ENCODE results near the gene RPP25L. TPM values are rescaled to one million over a fixed set of nuclear protein-coding genes. Genes with fewer than 3 reads are reported as not detected.
A peak's percentile ranks its signal among the peaks of the same experiment; 100 is the strongest.

Gene RPP25L
- total and polyA plus RNA-seq, 9 of the 15 experiments (the other 6 are each of a cell fraction or from before 2014, with no cell fraction given), result 16.3 to 43.7 (median 29.0) TPM

DNA sequence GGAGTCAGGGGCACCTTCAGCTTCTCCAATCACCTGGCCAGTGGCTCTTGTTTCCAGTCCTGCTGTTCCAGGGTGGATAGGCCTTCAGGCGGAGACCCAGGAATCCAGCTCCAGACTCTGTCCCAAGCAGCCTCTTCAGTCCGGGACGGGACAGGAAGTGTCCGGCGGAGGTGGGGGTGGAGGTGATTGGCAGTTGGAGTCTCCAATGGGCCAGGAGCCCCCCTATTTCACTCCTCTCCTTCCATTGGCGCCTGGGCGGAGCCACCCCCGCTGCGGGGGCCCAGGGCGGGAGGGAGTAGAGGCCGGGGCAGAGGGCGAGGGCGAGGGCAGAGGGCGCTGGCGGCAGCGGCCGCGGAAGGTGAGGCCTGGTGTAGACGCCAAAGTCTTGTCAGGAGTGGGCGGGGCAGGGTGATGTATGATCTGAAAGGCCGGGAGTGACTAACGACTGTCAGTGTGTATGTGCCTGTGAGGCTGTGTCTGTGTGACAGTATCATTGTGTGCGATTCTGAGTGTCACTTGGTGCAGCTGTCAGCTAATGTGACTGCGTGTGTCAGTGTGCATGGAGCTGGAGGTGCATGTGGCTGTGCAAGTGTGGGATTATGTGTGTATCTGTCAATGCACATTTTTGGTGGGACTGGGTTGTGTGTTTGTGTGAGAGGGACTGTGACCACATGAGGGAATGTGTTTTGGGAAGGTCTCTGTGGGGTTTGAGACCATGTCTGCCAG, 40.1 kb upstream of the RPP25L start, which contains the start of gene IL11RA (continued):
- TF ChIP-seq SRF (CRISPR knock-in tag; IDR thresholded peaks at IDR 0.05), result no peak
- TF ChIP-seq, protein P1, sequence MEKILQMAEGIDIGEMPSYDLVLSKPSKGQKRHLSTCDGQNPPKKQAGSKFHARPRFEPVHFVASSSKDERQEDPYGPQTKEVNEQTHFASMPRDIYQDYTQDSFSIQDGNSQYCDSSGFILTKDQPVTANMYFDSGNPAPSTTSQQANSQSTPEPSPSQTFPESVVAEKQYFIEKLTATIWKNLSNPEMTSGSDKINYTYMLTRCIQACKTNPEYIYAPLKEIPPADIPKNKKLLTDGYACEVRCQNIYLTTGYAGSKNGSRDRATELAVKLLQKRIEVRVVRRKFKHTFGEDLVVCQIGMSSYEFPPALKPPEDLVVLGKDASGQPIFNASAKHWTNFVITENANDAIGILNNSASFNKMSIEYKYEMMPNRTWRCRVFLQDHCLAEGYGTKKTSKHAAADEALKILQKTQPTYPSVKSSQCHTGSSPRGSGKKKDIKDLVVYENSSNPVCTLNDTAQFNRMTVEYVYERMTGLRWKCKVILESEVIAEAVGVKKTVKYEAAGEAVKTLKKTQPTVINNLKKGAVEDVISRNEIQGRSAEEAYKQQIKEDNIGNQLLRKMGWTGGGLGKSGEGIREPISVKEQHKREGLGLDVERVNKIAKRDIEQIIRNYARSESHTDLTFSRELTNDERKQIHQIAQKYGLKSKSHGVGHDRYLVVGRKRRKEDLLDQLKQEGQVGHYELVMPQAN (IDR thresholded peaks at IDR 0.05; ENCODE audit: borderline replicate concordance), result peak; percentile 91
- peak; percentile 31 for TF ChIP-seq POLR2B (IDR thresholded peaks at IDR 0.05; ENCODE audit: low read depth, partially characterized antibody)
- TF ChIP-seq, protein P2, sequence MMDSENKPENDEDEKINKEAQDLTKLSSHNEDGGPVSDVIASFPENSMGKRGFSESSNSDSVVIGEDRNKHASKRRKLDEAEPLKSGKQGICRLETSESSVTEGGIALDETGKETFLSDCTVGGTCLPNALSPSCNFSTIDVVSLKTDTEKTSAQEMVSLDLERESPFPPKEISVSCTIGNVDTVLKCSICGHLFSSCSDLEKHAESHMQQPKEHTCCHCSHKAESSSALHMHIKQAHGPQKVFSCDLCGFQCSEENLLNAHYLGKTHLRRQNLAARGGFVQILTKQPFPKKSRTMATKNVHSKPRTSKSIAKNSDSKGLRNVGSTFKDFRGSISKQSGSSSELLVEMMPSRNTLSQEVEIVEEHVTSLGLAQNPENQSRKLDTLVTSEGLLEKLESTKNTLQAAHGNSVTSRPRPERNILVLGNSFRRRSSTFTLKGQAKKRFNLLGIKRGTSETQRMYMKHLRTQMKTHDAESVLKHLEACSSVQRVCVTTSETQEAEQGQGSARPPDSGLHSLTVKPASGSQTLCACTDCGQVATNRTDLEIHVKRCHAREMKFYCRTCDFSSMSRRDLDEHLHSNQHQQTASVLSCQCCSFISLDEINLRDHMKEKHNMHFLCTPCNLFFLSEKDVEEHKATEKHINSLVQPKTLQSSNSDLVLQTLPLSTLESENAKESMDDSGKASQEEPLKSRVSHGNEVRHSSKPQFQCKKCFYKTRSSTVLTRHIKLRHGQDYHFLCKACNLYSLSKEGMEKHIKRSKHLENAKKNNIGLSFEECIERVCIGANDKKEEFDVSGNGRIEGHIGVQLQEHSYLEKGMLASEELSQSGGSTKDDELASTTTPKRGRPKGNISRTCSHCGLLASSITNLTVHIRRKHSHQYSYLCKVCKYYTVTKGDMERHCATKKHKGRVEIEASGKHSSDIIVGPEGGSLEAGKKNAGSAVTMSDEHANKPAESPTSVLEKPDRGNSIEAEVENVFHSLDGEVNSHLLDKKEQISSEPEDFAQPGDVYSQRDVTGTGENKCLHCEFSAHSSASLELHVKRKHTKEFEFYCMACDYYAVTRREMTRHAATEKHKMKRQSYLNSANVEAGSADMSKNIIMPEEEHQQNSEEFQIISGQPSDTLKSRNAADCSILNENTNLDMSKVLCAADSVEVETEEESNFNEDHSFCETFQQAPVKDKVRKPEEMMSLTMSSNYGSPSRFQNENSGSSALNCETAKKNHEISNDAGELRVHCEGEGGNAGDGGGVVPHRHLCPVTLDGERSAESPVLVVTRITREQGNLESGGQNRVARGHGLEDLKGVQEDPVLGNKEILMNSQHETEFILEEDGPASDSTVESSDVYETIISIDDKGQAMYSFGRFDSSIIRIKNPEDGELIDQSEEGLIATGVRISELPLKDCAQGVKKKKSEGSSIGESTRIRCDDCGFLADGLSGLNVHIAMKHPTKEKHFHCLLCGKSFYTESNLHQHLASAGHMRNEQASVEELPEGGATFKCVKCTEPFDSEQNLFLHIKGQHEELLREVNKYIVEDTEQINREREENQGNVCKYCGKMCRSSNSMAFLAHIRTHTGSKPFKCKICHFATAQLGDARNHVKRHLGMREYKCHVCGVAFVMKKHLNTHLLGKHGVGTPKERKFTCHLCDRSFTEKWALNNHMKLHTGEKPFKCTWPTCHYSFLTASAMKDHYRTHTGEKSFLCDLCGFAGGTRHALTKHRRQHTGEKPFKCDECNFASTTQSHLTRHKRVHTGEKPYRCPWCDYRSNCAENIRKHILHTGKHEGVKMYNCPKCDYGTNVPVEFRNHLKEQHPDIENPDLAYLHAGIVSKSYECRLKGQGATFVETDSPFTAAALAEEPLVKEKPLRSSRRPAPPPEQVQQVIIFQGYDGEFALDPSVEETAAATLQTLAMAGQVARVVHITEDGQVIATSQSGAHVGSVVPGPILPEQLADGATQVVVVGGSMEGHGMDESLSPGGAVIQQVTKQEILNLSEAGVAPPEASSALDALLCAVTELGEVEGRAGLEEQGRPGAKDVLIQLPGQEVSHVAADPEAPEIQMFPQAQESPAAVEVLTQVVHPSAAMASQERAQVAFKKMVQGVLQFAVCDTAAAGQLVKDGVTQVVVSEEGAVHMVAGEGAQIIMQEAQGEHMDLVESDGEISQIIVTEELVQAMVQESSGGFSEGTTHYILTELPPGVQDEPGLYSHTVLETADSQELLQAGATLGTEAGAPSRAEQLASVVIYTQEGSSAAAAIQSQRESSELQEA (IDR thresholded peaks at IDR 0.05; ENCODE audit: low read depth), result no peak
- no peak for TF ChIP-seq MCM2 (IDR thresholded peaks at IDR 0.05; ENCODE audit: low read depth)
- TF ChIP-seq SRSF7 (optimal IDR thresholded peaks at IDR 0.05; ENCODE audit: low read depth, low read length), result no peak
- TF ChIP-seq ZC3H4 (CRISPR knock-in tag; IDR thresholded peaks at IDR 0.05; ENCODE audit: borderline replicate concordance), result no peak
- no peak for TF ChIP-seq RAD21 (CRISPR knock-in tag; conservative IDR thresholded peaks at IDR 0.05 in 1 of 2, IDR thresholded peaks at IDR 0.05 in 1 of 2)
- TF ChIP-seq KHSRP (IDR thresholded peaks at IDR 0.05), result no peak
- no peak for TF ChIP-seq HIVEP1 (CRISPR knock-in tag; IDR thresholded peaks at IDR 0.05)
- TF ChIP-seq, protein P3, sequence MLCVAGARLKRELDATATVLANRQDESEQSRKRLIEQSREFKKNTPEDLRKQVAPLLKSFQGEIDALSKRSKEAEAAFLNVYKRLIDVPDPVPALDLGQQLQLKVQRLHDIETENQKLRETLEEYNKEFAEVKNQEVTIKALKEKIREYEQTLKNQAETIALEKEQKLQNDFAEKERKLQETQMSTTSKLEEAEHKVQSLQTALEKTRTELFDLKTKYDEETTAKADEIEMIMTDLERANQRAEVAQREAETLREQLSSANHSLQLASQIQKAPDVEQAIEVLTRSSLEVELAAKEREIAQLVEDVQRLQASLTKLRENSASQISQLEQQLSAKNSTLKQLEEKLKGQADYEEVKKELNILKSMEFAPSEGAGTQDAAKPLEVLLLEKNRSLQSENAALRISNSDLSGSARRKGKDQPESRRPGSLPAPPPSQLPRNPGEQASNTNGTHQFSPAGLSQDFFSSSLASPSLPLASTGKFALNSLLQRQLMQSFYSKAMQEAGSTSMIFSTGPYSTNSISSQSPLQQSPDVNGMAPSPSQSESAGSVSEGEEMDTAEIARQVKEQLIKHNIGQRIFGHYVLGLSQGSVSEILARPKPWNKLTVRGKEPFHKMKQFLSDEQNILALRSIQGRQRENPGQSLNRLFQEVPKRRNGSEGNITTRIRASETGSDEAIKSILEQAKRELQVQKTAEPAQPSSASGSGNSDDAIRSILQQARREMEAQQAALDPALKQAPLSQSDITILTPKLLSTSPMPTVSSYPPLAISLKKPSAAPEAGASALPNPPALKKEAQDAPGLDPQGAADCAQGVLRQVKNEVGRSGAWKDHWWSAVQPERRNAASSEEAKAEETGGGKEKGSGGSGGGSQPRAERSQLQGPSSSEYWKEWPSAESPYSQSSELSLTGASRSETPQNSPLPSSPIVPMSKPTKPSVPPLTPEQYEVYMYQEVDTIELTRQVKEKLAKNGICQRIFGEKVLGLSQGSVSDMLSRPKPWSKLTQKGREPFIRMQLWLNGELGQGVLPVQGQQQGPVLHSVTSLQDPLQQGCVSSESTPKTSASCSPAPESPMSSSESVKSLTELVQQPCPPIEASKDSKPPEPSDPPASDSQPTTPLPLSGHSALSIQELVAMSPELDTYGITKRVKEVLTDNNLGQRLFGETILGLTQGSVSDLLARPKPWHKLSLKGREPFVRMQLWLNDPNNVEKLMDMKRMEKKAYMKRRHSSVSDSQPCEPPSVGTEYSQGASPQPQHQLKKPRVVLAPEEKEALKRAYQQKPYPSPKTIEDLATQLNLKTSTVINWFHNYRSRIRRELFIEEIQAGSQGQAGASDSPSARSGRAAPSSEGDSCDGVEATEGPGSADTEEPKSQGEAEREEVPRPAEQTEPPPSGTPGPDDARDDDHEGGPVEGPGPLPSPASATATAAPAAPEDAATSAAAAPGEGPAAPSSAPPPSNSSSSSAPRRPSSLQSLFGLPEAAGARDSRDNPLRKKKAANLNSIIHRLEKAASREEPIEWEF (CRISPR knock-in tag; IDR thresholded peaks at IDR 0.05), result no peak
- TF ChIP-seq ZNF444 (CRISPR knock-in tag; IDR thresholded peaks at IDR 0.05), result no peak

Data from K562 (cell line).